ENCODE results near the gene WIPF3. TPM values are rescaled to one million over a fixed set of nuclear protein-coding genes. Genes with fewer than 3 reads are reported as not detected.

WIPF3 gene
- total RNA-seq, 4 donors from 2014 or later: 3.7 to 6.8 (median 5.5) TPM

DNA sequence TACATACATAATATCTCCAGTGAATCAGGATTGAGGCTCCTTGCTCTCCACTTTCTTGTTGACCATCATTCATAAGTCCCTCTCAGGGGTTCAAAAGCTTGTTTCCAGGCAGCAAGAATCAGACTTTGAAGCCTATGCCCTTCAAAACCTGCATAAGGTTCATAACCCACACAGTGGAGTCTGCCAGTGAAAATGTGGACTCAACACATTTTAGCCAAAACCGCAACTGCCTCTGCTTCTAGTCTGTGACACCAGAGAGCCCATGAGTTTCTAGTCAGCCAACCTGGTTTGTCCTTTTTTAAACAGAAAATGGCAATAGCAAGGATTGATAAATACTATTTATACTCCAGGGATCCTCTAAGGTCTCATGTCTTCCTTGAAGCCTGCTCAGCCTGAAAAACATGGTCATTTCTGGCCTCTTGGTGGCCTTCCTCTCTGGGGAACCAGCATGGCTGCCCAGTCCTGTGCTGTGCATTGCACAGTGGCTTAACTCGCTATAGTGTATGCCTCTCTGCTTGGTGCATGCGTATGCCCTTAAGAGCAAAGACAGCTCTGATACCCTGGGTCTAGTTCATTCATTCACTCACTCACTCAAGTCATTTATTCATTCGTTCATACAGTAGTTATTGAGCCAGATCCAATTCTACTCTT, 67.5 kb downstream of the WIPF3 start:
- H3K4me3 ChIP-seq: no peak overlapping the region
- H3K36me3 ChIP-seq: no peaks in the 10 kb centered on the region
- no peak overlapping the region for H3K27ac ChIP-seq
- no peaks in the 10 kb centered on the region for H3K27me3 ChIP-seq
- no peaks in the 10 kb centered on the region for H3K9me3 ChIP-seq
- H3K4me1 ChIP-seq: peaks cover 0 to 9% (median 0%) of the 10 kb centered on the region in 3 donors
- no peak for TF ChIP-seq EP300 (IDR thresholded peaks at IDR 0.05)
- TF ChIP-seq POLR2AphosphoS5 (IDR thresholded peaks at IDR 0.05): no peak
- TF ChIP-seq, protein P1, sequence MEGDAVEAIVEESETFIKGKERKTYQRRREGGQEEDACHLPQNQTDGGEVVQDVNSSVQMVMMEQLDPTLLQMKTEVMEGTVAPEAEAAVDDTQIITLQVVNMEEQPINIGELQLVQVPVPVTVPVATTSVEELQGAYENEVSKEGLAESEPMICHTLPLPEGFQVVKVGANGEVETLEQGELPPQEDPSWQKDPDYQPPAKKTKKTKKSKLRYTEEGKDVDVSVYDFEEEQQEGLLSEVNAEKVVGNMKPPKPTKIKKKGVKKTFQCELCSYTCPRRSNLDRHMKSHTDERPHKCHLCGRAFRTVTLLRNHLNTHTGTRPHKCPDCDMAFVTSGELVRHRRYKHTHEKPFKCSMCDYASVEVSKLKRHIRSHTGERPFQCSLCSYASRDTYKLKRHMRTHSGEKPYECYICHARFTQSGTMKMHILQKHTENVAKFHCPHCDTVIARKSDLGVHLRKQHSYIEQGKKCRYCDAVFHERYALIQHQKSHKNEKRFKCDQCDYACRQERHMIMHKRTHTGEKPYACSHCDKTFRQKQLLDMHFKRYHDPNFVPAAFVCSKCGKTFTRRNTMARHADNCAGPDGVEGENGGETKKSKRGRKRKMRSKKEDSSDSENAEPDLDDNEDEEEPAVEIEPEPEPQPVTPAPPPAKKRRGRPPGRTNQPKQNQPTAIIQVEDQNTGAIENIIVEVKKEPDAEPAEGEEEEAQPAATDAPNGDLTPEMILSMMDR (IDR thresholded peaks at IDR 0.05): no peak
- no peak for TF ChIP-seq POLR2A (IDR thresholded peaks at IDR 0.05)
- WGBS, 2 donors (ENCODE audit: low coverage in 1 of 2): 91 to 94% methylated on average over 3 to 4 of the region's 4 CpGs
- ATAC-seq: no peak

DNA sequence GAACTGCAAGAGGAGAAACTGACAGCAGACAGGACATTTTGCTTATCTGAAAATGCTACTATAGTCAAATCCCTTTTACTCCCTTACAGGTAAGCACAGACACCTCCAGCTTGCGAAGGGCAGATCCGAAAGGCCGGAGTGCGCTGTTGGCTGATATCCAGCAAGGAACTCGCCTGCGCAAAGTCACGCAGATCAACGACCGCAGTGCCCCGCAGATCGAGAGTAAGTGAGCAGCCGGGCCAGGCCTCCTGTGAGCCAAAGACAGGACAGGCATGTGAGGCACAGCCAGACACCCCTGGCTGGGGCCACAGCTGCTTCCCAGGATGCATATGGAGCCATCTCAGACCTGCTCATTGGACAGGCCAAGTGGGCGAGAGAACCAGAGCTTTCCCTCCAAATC, 69.4 kb downstream of the WIPF3 start:
- H3K27me3 ChIP-seq: no peaks in the 10 kb centered on the region
- H3K9me3 ChIP-seq: no peaks in the 10 kb centered on the region
- WGBS, 2 donors (ENCODE audit: low coverage in 1 of 2): 83 to 100% methylated on average over 1 of the region's 13 CpGs
- H3K4me1 ChIP-seq: peaks cover 0 to 18% (median 0%) of the 10 kb centered on the region in 3 donors
- TF ChIP-seq POLR2A (IDR thresholded peaks at IDR 0.05) (no peak), POLR2AphosphoS5 (IDR thresholded peaks at IDR 0.05) (no peak), EP300 (IDR thresholded peaks at IDR 0.05) (no peak)
- TF ChIP-seq, protein P1 (IDR thresholded peaks at IDR 0.05): no peak
- no peak for ATAC-seq
- no peak overlapping the region for H3K4me3 ChIP-seq
- H3K36me3 ChIP-seq: no peaks in the 10 kb centered on the region
- no peak overlapping the region for H3K27ac ChIP-seq

- no peak for ATAC-seq
- WGBS, 2 donors (ENCODE audit: low coverage in 1 of 2): 11% methylated on average over 3 of the region's 3 CpGs; no CpG with 5 or more reads in 1 of the 2 donors
- H3K4me1 ChIP-seq: peaks cover 0 to 18% (median 0%) of the 10 kb centered on the region in 3 donors
- TF ChIP-seq, protein P1 (IDR thresholded peaks at IDR 0.05): no peak
- TF ChIP-seq EP300 (IDR thresholded peaks at IDR 0.05): no peak
- no peak for TF ChIP-seq POLR2A (IDR thresholded peaks at IDR 0.05)
- TF ChIP-seq POLR2AphosphoS5 (IDR thresholded peaks at IDR 0.05): no peak
- H3K27me3 ChIP-seq: no peaks in the 10 kb centered on the region
- no peaks in the 10 kb centered on the region for H3K36me3 ChIP-seq
- no peak overlapping the region for H3K27ac ChIP-seq
- H3K4me3 ChIP-seq: no peak overlapping the region
- H3K9me3 ChIP-seq: no peaks in the 10 kb centered on the region
Observed at GRCh38 chr7:29877196-29877595, 70.9 kb downstream of the WIPF3 start.

DNA sequence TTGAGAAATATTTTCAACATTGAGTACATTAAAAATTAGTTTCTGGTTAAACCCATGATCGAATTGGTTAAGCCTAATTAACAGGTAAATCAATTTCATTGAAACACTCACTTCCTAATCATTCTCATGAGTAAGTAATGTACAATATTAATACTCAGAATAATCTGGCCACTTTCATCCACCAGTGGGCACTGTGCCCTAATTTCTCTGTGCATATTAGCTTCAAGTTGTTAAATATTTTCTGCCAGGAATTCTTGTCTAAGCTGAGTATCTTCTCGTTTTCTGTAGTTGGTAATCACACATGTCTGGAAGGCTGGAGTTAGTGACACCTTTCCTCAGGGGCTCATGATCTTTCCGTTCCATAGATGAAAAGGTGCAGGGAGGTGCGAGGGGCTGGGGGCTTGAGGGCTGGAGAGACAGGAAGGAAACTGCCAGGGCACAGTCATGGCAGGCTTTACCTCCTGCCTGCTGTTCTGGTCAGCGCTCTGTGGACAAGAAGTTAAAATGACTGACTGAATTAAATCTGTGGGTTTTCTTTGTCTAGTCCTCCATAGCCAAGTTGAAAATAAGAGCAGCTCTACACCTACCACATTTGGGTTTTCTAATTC, 71.9 kb downstream of the WIPF3 start:
- H3K27me3 ChIP-seq: no peaks in the 10 kb centered on the region
- WGBS, 2 donors (ENCODE audit: low coverage in 1 of 2): 30 to 52% methylated on average over 2 to 5 of the region's 5 CpGs
- TF ChIP-seq EP300 (IDR thresholded peaks at IDR 0.05) (no peak), POLR2A (IDR thresholded peaks at IDR 0.05) (no peak), POLR2AphosphoS5 (IDR thresholded peaks at IDR 0.05) (no peak)
- TF ChIP-seq, protein P1 (IDR thresholded peaks at IDR 0.05): peak; percentile 36 to 64 (median 48)
- no peak overlapping the region for H3K4me3 ChIP-seq
- H3K9me3 ChIP-seq: no peaks in the 10 kb centered on the region
- H3K27ac ChIP-seq: no peak overlapping the region
- no peak for ATAC-seq
- H3K36me3 ChIP-seq: no peaks in the 10 kb centered on the region
- H3K4me1 ChIP-seq: peaks cover 0 to 19% (median 0%) of the 10 kb centered on the region in 3 donors

DNA sequence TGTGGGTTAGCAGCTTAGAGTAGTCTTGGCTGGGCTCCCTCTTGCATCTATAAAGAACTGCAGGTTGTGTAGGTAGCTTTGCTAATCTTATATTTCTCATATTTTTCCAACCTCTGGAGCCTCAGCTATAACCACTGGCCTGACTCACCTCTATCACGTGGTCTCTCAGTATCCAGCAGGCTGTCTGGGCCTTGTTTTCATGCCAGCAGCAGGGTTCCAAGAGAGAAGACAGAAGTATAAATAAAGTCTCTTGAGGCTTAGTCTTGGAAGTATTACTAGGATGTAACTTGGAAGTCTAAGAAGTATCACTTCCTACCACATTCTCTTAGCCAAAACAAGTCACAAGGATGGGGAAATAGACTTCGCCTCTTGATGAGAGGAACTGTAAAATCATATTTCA, 73.3 kb downstream of the WIPF3 start:
- no peak overlapping the region for H3K27ac ChIP-seq
- ATAC-seq: peak; percentile 81
- TF ChIP-seq EP300 (IDR thresholded peaks at IDR 0.05): no peak
- no peak for TF ChIP-seq POLR2A (IDR thresholded peaks at IDR 0.05)
- TF ChIP-seq, protein P1 (IDR thresholded peaks at IDR 0.05): no peak
- no peak for TF ChIP-seq POLR2AphosphoS5 (IDR thresholded peaks at IDR 0.05)
- no peaks in the 10 kb centered on the region for H3K36me3 ChIP-seq
- H3K4me1 ChIP-seq: peaks cover 0 to 33% (median 0%) of the 10 kb centered on the region in 3 donors
- H3K9me3 ChIP-seq: no peaks in the 10 kb centered on the region
- peaks cover 10% of the 10 kb centered on the region for H3K27me3 ChIP-seq
- no peak overlapping the region for H3K4me3 ChIP-seq
- 27 to 43% methylated on average over 2 of the region's 2 CpGs for WGBS, 2 donors (ENCODE audit: low coverage in 1 of 2)

Data from gastroesophageal sphincter (tissue), 4 donors.